Activated CD8-positive, alpha-beta memory T cell treated with anti-CD3 and anti-CD28 coated beads, Interleukin-2, amount 50 U/mL, for 1 hour (primary cell): Measurements from ENCODE around the gene PRIMA1.

ENCODE experiments used
- DNase-seq: peaks from one replicate; pipeline ENCODE4 v3.0.0-alpha.2; 2020; ENCODE audit errors: extremely low read depth

PRIMA1 gene

DNA sequence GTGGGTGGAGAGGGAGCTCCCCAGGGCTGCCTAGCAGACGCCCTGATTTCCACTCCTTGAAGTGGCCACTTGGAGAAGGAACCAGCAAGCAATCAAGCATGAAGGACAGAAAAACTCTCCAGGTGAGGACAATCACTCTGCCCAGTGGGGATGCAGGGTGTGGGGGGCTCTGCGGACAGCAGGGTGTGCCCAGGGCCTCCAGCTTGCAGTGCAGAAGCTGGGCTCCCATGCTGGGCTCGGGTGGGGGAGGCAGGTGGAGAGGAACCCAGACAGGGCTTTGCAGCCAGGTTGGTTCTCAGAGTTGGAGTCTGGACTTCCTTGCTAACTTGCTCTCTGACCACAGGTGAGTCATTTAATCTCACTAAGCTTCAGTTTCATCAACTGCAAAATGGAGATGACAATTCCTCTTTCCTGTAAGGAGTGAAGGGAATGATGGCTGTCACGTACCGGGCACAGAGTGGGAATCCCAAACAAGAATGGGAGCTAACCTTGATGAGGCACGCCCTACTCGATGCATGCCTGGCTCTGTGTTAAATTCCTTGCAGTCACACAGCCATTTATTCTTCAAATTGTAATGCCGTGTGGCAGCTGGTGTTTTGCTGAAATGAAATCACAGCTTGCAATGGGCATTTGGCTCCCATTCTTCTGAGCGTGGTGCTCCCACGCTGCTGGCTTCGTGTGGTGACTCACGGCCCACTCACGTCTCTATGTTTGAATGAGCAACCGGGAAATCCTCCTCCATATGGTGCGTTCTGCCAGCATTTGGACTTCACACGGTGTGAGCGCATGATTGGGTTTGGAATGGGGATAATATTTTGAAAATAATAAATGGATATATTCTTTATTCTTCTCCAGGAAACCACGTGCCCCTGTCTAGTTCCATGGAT lies 75.2 kb downstream of the PRIMA1 start:
- DNase-seq = no peak

DNA sequence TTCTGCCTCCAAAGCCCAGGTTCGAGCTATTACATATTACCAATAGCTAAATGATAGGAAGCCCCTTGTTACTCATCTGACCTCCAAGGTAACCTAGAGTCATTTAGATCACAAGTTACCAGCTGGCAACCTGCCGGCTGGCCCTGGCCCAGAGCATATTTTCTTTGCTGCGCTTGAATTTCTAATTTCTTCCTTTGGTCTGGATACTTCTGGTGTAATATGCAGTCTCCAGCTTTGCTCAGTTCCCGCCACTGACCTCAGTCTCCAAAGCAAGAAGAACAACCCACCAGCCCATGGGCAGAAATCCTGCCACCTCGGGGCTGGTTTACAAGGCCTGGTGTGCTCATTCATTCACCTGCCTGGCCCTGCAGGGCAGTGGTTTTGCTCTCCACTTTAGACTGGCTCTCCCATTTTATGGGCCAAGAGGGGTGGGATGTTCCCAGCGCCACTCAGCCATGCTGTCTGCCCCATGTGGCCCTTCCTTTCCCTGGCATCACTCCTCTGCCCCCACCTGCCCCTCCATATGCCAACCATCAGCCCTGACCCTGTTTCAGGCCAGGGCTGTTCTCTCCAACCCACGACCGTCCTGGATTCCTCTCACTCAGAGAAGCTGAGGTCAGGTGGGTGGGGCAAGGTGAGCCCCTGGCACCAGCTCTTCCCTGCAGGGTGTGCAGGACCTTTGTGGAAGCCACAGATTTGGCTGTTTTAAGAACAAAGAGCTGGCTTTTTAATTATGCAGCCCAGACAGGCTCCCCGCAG lies 76.0 kb downstream of the PRIMA1 start:
- no peak for DNase-seq

DNA sequence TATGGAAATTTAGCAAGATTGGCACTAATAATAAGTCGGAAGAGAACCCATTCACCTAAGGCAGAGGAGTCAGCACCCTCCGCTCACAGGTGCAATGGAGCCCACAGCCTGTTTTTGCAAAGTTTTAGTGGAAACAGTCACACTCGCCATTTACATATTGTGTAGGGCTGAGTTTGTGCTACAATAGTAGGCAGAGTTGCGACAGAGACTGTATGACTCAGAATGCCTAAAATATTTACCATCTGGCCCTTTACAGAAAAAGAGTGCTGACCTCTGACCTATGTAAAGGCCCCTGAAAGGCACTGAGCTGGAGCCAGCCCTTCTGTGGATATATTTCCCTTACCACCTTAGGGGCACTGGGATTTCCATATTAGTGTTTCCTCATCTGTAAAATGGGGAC lies 79.0 kb downstream of the PRIMA1 start:
- no peak for DNase-seq

DNA sequence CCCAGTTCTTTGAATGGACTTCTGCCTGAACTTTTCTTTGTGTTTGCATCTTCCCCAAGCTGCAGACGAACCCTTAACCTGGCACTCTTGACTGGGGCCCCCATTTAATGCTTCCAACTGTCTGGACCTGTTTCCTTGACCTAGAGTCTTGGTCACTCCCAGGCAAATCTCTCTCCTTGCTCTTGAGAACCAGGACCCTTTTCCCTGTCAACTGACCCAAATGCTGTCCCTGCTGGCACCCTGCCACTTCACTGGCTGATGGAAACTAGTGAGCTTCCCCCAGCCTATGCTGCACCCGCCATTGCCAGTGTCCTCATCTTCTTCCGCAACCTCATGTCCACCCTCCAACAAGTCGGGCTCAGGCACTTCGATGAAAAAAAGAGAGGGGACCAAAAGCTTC lies 79.5 kb downstream of the PRIMA1 start:
- no peak for DNase-seq

- DNase-seq = no peak
Observed at GRCh38 chr14:93708311-93708734, 80.0 kb downstream of the PRIMA1 start.

DNA sequence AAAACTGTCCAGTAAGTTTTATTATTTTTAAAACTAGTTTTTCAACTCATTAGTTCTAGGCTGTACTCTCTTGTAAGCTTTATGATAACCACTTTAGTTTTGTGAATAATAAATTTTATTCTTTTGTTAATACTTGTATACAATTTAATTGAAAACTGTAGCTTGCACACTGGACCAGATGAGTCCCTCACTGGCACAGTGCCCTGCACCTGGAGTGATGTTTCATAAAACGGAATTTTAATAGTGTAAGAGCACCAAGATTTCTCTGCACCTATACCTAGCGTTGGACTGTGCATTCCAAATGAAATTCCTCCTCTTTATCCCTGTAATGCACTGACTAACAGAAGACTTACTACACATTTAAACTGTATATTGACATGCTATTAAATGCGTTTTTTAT lies 80.8 kb downstream of the PRIMA1 start:
- no peak for DNase-seq

DNA sequence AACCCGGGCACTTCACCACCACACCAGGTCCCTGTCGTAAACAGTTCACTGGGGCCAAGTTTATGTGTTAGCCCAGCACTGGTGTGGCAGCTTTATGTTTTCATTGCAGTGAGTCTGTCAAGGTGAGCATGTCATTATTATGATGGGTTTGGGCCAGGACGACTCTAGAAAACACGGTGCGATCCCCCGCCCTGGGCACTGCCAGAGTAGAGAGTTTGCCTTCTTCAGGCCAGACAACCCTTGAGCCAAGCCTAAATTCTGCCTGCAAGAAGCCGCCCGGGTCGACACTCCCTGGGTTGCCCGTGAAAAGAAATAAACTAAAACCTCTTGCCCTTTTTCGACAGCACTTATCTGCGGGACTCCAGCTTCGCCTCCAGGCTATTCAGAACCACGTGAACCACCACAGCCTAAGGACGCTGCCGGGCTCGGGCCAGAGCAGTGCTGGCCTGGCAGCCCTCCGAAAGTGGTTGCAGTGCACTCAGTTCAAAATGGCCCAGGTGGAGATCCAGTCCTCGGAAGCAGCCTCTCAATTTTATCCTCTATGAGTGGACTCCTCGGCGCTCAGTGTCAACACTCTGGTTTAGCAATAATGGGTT lies 81.8 kb downstream of the PRIMA1 start:
- DNase-seq = no peak

- DNase-seq = no peak
Observed at GRCh38 chr14:93705513-93706156, 82.7 kb downstream of the PRIMA1 start.

DNA sequence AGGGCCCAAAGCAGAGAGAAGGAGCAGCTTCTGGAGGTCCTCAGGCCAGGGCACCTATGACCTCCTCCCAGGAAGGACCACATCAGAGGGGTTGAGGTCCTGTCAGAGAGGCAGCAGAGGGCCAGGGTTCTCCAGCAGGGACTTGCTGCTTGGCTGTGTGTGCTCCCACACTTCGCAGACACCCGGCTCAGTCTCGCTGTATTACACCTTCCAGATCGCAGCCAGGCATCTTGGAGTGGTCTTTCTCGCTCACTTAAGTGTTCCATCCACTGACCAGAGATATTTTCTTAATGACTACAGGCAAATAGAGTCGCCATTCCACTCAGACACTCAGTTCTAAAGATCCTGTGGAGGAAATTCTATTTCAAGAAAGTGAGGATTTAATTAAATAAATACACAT lies 84.3 kb downstream of the PRIMA1 start:
- no peak for DNase-seq

DNA sequence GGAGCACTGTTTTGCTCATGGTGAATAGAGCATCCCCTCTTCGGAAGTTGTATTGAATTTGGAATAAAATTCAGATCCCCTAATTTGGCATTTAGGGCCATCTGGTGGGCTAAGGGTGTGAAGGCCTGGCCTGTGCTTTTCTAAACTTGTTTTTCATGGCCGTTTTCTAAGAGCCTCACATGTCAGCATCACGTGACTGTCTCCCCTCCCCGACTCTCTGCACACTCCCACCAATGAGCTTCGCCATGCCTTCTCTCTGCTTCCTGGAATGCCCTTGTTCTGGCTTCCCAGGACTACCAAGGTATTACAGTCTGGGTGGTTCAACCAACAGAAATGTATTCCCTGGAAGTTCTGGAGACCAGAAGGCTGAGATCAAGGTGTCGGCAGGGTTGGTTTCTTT lies 85.3 kb downstream of the PRIMA1 start:
- no peak for DNase-seq

DNA sequence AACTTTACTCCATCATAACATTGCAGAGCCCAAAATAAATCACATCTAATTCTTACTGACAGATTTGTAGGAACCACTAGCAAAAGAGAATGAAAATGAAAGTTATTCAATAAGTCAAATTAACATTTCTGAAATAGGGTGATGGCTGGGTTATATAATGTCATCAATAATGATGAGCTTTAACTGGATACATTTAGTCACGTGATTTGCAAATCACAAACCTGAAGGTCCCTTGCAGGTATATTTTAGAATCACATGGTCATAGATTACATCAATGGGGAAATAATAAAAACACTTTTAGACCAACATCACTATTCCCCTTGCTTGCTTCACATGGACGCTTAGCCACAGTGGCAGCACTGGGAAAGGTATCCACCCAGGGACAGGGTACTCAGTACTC lies 86.7 kb downstream of the PRIMA1 start:
- no peak for DNase-seq

- DNase-seq = no peak
Observed at GRCh38 chr14:93700928-93701327, 87.4 kb downstream of the PRIMA1 start.

DNA sequence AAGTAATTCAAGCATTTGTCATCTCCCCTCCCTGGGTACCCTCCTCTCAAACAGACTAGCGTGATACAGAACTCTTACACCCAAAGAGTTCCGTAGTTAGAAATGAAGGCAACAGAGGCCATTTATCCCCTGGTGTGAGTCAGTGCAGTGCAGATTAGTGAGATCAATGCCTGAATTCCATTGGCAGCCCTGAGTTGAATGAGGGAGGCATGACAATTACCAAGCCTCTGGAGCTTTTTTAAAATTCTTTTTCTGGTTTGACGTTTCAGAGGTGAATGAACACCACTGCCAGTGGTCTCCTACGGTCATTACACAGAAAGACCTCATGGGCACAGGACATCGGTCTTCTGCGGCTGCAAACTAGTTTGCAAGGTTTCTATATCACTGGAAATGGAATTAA lies 94.4 kb downstream of the PRIMA1 start:
- DNase-seq = no peak

DNA sequence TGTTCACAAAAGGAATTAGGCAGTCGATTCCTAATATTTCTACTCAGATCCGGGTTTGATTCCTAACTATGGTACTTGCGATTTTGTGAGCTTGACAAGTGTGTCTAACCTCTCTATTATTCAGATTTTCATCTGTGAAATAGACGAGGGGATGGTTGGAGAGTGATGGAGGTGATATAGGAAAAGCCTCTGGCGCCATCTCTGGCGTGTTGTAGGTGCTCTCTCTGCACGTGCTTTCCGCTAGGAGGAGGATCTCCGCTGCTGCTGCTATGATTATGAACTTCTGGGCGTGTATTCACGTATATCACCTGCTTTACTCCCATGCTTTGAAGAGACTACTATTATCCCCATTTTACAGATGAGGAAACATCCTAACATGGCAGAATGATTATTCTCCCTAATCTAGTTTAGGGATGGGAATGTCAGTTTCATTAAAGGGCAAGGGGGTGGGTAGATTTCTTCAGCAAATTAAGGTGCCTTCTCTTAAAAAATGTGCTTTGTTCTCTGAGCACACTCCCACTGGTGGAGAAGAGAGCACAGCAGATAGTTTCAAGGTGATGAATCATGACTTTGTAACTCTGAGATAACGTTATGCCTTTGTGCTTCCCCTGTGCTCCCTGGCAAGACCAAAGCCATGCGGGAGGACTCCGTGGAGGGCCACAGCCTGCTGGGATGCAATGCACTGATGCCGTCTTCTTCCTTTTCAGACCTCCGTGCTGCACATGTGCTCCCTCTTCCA lies 97.1 kb downstream of the PRIMA1 start:
- no peak for DNase-seq

DNA sequence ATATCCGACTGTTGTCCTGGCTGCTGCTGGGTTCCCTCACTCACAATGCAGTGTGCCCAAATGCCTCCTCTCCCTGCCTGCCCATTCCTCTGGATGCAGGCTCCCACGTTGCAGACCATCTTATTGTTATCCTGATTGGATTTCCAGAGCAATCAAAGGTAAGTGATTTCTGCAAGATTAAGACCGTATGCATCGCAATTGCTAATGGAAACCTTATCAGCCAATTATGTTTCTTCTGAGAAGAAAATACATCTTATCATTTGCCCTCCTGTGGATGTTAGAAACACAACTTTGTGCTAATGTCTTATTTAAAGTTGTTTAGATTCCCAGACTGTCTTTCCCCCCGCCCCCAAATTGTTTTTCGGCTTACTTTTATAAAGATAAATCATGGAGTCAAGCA lies 98.1 kb downstream of the PRIMA1 start:
- DNase-seq = no peak

GRCh38 chr14:93688820-93689219 lies 99.5 kb downstream of the PRIMA1 start:
- no peak for DNase-seq

GRCh38 chr14:93688239-93688666 lies 100.0 kb downstream of the PRIMA1 start:
- DNase-seq = no peak

DNA sequence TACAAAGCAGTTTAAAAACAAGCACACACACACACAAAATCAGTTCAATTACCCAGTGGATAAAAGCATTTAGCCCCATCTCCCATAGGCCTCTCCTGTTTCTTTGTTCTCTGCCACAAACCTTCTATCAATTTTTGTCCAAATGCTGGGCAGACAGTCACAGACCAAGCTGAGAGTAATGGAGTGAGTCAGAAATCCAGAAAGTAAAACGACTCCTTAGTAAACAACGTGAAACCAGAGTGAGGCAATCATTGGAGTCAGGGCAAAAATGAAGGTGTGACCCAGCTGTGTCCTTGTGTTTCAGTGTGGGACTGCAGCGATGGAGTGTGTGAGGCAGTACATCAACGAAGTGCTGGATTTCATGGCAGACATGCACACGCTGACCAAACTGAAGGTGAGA lies 102.0 kb downstream of the PRIMA1 start:
- DNase-seq = no peak

GRCh38 chr14:93685121-93685895 lies 103.0 kb downstream of the PRIMA1 start:
- DNase-seq = no peak

- DNase-seq = no peak
Observed at GRCh38 chr14:93683226-93683625, 105.1 kb downstream of the PRIMA1 start.

GRCh38 chr14:93682459-93682858 lies 105.8 kb downstream of the PRIMA1 start:
- DNase-seq = no peak
